Choroid plexus epithelial cell (primary cell): ENCODE measurements around the gene ZG16B.

Experiments
- DNase-seq: peaks from one replicate; pipeline ENCODE4 v3.0.0-alpha.2; 2010; ENCODE audit warnings: low read depth
- H3K4me3 ChIP-seq: 2 replicates; pipeline ENCODE4 v1.5.1; 2011; ENCODE audit warnings: low read depth, mild to moderate bottlenecking, control low read depth, low read length, moderate library complexity
- TF ChIP-seq, protein P1 (sequence below): conservative IDR thresholded peaks from 2 replicates; pipeline ENCODE4 v1.5.1; 2011; ENCODE audit warnings: low read depth, mild to moderate bottlenecking, control low read depth, inconsistent platforms, low read length, moderate library complexity

Gene ZG16B

GRCh38 chr16:2839650-2840450 lies 9.7 kb downstream of the ZG16B start:
- no peak overlapping the region for H3K4me3 ChIP-seq
- DNase-seq: no peak
- TF ChIP-seq, protein P1, sequence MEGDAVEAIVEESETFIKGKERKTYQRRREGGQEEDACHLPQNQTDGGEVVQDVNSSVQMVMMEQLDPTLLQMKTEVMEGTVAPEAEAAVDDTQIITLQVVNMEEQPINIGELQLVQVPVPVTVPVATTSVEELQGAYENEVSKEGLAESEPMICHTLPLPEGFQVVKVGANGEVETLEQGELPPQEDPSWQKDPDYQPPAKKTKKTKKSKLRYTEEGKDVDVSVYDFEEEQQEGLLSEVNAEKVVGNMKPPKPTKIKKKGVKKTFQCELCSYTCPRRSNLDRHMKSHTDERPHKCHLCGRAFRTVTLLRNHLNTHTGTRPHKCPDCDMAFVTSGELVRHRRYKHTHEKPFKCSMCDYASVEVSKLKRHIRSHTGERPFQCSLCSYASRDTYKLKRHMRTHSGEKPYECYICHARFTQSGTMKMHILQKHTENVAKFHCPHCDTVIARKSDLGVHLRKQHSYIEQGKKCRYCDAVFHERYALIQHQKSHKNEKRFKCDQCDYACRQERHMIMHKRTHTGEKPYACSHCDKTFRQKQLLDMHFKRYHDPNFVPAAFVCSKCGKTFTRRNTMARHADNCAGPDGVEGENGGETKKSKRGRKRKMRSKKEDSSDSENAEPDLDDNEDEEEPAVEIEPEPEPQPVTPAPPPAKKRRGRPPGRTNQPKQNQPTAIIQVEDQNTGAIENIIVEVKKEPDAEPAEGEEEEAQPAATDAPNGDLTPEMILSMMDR: no peak

DNA sequence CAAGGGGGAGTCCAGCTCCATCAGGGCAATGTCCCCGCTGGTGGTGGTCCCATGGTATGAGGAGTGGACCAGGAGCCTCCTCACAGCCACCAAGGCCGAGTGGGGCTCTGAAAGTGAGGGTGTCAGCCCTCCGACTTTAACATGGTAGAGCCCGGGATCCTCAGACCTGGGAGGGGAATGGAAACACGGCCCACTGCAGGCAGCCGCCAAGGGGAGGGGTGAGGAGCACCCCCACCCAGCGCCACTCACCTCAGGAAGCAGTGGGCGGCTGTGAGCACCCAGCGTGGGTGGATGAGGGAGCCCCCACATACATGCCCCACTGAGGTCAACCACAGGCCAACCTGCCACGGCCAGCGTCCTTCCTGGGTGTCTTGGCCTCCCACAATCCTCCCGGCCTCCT lies 10.8 kb downstream of the ZG16B start:
- H3K4me3 ChIP-seq: no peak overlapping the region
- DNase-seq: no peak
- TF ChIP-seq, protein P1: no peak

DNA sequence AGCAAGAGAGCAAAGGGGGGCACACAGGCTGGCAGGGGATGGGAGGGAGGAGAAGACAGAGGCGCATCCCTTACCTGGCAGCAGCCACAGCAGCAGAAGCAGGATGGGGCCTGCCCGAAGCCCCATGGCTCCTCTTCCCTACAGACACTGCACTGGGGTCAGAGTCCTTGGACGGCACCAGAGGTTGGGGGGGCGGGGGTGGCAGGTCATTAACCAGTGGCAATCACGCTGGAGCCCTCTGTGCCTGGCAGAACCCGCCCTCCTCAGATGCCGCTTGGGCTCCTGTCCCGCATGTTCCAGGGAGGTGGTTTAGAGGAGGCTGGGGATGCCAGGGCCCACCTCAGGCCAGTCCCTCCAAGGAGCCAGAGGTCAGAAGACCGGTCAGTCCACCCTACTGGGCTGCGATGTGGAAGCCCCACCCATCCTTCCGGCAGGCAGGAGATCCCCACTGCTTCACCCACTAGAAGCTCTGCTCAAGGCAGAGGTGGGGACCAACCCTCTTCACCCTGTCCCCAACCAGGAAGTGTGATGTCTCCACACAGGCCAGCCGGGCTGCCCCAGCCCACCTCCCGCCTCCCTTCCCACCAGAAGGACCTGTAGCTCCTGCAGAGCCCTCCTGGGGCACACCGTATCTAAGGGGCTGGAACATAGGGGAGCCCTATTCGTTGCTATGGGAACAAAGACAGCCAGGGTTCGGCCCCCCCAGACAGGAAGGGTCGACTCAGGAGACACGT lies 11.7 kb downstream of the ZG16B start:
- TF ChIP-seq, protein P1: no peak
- peak overlapping the region; percentile 47 for H3K4me3 ChIP-seq

GRCh38 chr16:2842340-2843000 lies 12.4 kb downstream of the ZG16B start:
- TF ChIP-seq, protein P1: peak; percentile 59
- H3K4me3 ChIP-seq: peak overlapping the region; percentile 47
- peak; percentile 61 for DNase-seq

More for the DNA sequence above, 11.7 kb downstream of the ZG16B start:
- no peak for DNase-seq

DNA sequence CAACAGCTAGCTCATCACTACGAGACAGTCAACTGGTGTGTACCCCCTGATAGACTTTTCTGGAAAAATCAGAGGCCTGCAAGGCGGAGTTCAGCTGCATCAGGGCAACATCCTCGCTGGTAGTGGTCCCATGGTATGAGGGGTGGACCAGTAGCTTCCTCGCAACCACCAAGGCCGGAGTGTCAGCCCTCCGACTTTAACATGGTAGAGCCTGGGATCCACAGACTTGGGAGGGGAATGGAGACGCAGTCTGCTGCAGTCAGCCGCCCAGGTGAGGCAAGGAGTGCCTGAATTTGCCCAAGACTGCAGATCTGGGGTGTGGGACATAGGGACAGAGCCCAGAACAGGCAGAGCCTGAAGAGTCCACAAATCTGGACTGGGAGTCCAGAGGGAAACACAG lies 13.4 kb downstream of the ZG16B start:
- no peak for DNase-seq
- no peak overlapping the region for H3K4me3 ChIP-seq

GRCh38 chr16:2845116-2845515 lies 15.0 kb downstream of the ZG16B start:
- no peak for DNase-seq
- TF ChIP-seq, protein P1: no peak
- no peak overlapping the region for H3K4me3 ChIP-seq

More for the DNA sequence above, 13.4 kb downstream of the ZG16B start:
- TF ChIP-seq, protein P1: no peak
